ENCODE measurements around the gene MAST4.

GRCh38 chr5:66862020-66862419 lies 265.8 kb downstream of the MAST4 start:
- no peak for TF ChIP-seq POLR2AphosphoS5 (IDR thresholded peaks at IDR 0.05; ENCODE audit: low read depth, low read length)
- no peak for TF ChIP-seq POLR2A (IDR thresholded peaks at IDR 0.05; ENCODE audit: low read depth, low read length)
- no peak for TF ChIP-seq TAF1 (IDR thresholded peaks at IDR 0.05; ENCODE audit: borderline replicate concordance, low read depth, low read length)

Measured in GM12892 (cell line).